Stimulated activated CD8-positive, alpha-beta memory T cell treated with anti-CD3 and anti-CD28 coated beads, Interleukin-7, amount 100 ng/mL, for 4 hours (primary cell): ENCODE data around the gene OGFOD3.
"Not testable (repeated sequence)": the region's sequence is repeated elsewhere in the genome, so short reads cannot be mapped to it uniquely, and the experiment has no call there.

Experiments
- DNase-seq, 2 donors: peaks; one replicate each; pipeline ENCODE4 v3.0.0-alpha.2; 2020; ENCODE audit warnings: low read depth in 2 of 2

The OGFOD3 gene

DNA sequence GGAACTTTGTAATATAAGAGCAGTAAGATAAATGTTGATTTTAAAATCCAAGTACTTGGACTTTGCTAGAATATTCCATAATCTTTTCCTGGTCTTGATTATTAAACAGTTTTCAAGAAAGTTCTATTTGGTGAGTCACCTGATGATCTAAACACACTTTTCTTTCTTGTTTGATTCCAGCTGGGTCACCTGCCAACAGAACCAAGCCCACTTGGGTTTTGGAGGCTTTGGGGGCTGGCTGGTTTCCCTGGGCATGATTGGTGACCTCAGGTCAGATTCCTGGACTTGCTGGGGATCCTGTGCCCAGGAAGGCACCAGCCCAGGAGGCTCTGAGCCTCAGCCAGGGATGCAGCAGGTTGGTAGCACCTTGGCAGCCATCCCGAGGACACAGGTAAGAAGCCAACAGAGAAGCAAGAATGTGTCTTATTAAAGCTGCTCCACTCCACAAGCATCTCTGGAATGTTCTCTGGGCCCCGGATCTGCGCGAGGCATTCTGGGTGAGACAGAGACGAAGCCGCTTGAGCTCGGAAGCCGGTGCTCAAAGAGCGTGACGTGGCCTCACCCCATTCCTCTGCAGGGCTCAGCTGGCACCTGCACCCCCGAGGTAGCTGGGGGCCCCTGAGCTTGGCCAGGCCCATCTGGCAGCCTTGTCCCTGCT is 62.5 kb downstream of the OGFOD3 start:
- no peak for DNase-seq

DNA sequence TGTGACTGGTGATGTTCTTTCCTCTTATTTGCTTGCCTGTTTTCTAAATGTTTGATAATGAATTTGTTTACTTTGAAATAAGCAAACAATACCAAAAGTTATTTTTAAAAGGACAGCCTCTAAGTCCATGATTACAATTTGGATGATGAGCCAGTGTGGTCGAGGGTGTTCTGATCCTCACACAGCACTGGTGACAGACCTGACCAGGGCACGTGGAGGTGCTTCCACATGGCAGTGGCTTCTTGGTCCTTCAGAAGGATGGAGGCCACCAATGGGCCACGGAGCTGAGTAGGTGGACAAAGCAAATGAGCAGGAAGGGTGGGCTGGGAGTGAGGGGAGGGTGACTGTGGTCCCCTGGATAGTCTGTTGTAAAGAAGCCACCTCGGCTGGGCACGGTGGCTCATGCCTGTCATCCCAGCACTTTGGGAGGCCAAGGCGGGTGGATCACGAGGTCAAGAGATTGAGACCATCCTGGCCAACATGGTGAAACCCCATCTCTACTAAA is 63.5 kb downstream of the OGFOD3 start:
- DNase-seq: no peak

DNA sequence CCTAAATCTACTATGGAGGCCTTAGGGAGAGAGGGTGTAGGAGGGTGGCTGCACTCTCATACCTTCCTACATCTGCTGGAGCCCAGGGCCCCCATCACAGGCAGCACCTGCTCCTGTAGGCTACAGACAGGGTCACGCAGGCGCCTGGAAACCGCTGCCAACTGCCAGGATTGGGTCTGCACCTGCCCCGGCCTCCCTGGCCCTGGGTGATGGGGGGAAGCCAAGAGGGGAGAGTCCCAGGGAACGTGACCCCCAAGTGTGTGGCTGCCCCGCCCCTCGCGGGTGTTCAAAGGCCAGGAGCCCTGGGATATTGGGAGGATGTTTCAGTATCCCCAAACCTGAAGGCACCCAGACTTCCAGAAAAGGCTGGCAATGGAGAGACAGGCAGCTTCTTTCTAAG is 64.9 kb downstream of the OGFOD3 start:
- no peak for DNase-seq

DNA sequence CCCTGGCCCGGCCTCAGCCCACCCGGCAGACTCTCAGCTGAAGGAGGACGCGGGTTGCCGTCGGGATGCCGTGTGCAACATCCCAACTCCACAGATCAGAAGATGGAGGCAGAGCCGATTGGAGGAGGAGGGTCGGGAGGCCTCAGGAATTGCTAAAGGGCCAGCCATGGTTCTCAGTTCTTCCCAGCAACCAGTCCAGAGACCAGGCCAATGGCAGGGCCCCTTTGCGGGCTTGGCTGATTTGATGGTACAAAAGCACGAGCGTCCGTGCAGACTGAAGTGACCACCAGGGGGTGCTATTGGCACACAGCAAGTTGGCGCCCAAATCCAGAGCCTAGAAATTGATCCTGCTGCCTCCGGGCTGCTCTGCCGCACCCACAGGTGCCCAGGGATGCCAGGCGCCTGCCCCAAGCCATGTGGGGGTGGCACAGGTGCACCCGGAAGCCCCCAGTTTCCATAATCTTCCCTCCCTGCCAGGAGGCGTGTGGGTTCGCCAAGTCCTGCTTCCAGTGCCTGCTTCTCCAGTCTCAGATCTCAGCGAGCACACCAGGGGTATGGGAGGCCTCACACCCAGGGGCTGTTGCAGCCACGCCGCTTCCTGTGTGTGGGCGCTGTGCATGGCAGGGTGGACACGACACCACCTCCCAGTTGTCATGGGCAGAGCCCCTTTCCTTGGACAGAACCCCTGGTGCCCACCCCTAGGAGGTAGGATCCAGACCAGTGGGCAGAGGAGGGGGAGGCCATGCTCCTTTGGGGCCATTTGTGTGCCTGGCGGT is 66.5 kb downstream of the OGFOD3 start:
- DNase-seq: peak; percentile 60 to 65

DNA sequence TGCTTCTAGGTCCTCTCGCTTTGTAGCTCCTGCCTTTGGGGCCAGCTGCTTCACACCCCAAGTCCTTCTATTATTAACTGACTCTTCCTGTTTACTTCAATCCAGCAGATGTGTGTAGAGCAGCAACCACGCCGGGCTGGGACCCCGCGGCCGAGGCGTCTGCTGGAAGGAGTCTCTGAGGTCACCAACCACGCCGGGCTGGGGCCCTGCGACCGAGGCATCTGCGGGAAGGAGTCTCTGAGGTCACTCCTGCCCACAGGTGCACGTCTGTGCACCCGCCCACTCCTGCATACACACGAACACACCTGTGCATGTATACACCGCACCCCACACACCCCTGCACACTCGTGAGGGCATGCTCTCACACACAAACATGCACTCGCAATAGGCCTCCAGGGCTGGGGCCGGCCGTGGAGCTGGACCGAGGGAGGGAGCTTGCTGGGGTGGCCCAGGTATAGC is 67.1 kb downstream of the OGFOD3 start:
- DNase-seq: no peak

DNA sequence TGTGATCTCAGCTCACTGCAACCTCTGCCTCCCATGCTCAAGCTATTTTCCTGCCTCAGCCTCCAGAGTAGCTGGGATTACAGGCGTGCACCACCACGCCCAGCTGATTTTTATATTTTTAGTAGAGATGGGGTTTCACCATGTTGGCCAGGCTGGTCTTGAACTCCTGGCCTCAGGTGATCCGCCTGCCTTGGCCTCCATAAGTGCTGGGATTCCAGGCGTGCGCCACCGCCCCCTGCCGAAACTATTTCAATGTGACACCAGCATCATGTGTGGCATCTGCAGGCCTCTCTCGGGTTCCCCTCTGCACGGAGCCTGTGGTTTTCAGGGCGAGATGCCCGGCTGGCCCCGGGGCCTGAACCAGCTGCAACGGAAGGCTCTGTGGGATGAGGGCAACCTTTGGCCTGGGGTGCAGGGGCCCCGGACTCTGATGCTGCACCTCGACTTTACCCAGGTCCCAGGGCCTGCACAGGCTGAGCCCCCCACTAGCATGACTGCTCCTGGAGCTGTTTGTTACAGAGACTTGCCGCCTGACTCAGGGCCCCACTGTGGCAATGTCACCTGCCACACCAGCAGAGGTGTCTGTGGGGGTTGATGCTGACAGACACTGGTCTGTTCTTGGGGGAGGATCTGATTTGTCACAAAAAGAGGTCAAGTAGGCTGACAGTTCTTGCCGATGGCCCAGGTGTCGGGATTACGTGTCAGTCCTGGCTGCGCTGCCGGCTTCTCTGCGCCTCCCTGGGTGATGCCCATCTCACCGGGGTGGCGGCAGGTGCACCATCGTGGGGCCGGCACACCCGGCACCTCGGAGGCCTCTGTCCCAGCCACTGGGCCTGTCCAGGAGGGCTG is 68.0 kb downstream of the OGFOD3 start:
- DNase-seq: no peak

DNA sequence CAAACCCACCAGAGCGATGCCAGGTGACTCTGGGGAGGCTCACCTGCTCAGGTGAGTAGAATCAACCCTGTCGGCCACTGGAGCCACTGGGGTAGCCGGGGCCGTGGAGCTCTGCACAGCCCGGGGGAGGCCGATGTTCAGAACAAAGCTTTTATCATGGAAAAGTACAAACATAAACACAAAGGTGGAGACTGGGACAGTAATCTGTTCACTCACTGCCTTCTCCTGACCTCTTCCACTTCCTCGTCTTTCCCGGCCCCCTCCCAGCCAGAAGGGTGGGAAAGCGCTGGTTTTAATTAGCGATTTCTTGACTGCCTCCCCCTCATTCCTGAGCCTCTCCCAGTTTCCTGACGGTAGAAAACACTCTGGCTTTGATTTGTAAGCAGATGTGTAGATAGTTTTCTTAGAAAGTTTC is 69.1 kb downstream of the OGFOD3 start:
- DNase-seq: no peak

DNA sequence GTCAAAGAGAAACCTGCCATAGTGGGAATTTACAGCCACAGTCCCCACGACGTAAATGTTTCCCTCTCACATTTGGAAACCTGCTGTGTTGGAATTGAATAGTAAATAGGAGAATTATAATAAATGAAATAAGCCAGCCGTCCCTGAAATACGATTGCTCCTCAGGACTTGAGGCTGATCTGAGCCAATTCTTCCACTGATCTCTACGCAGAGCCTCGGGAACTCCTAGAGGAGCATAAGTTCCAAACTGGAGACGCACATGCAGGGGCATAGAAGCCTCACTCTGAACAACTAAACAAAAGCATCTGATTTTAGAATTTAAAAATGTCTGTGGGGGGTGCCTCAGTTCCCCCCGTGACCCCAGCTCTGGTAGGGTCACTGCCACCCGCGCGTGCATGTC is 69.5 kb downstream of the OGFOD3 start:
- no peak for DNase-seq

DNA sequence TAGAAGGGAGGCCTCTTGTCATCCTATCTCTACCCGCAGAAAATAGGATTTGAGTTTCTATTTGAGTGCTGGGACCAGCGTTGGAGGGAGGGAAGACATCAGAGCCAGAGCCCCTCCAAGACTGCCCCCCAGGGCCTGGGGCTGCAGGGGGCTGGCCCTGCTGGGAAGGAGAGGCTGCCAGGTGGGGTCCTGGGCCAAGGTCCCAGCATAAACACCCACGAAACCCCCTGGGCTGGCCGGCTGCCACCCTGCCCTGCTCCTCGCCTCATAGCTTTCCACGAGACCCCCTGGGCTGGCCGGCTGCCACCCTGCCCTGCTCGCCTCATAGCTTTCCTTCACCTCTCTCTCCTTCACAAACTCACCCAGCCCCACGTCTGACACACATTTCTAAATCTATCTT is 70.0 kb downstream of the OGFOD3 start:
- no peak for DNase-seq

DNA sequence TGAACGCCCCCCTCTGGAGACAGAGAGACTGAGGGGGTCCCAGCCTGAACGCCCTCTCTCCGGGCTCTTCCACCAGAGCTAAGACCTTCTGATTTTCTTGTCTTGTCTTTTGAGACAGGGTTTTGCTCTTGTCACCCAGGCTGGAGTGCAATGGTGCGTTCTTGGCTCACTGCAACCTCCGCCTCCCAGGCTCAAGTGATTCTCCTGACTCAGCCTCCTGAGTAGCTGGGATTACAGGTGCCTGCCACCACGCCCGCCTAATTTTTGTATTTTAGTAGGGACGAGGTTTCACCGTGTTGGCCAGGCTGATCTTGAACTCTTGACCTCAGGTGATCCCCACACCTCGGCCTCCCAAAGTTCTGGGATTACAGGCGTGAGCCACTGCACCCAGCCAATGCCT is 70.4 kb downstream of the OGFOD3 start:
- DNase-seq: not testable (repeated sequence)

DNA sequence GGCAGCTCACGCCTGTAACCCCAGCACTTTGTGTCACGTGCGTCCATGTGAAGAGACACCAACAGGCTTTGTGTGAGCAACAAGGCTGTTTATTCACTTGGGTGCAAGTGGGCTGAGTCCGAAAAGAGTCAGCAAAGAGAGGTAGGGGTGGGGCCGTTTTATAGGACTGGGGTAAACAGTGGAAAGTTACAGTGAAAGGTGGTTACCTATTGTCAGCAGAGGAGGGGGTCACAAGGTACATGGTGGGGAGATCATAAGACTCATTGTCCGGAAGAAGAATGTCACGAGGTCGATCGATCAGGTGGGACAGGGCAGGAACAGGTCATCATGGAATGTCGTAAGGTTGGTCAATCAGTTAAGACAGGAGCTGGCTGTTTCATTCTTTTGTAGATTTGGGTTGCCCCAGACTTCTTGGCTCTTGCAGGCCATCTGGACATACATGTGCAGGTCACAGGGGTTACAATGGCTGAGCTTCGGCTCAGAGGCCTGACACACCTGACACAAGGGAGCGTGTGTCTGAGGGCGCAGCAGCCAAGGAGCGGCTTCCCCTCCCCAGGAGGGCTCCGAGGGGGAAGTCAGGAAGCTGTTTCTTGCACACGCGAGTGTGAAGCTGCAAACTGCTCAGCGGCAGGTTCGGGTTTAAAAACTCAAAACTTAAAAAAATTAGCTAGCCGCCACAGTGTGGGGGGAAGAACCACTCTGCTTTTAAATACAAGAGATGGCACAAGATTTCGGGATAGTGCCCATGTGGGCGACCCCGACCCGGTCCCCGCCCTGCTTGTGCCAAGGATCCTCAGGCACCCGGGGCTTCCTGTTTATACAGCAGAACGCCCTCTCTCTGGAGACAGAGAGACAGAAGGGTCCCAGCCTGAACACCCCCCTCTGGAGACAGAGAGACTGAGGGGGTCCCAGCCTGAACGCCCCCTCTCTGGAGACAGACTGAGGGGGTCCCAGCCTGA is 71.8 kb downstream of the OGFOD3 start:
- no peak for DNase-seq

DNA sequence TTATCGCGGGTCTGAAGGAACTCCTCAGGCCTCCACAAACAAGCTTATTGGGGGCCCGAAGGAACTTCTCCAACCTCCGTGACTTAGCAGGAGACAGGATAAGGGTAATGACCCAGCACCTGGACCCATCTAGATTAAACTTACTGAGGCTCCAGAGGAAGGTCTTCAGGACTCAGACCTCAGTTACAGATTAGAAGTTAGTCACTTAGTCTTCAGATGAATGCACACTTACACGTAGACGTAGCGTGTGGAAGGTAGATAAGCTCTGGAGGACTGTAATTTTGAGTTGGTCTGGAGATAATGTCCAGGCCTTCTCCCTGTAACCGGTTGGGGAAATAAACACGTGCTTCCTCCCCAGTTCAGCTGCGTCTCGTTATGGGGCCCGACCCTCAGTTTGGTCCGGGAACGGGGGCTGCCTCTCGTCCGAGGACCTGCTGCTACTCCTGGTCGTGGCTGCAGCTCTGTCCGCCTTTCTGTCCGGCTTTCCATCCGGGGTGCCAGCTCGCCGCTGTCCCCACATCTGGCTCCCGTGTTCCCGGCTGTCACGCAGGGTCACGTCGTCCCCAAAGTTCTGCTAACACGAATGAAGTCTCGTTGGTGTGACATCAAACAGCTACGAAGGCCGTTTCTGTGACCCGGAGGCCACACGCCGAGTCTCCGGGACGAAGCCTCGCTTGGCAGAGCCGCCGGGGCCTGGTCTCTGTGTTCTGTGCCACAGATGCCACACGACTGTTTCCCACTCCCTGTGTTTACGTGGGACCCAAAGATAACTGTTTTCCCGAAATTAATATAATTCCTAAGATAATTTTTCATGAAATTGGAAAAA is 73.0 kb downstream of the OGFOD3 start:
- no peak for DNase-seq

DNA sequence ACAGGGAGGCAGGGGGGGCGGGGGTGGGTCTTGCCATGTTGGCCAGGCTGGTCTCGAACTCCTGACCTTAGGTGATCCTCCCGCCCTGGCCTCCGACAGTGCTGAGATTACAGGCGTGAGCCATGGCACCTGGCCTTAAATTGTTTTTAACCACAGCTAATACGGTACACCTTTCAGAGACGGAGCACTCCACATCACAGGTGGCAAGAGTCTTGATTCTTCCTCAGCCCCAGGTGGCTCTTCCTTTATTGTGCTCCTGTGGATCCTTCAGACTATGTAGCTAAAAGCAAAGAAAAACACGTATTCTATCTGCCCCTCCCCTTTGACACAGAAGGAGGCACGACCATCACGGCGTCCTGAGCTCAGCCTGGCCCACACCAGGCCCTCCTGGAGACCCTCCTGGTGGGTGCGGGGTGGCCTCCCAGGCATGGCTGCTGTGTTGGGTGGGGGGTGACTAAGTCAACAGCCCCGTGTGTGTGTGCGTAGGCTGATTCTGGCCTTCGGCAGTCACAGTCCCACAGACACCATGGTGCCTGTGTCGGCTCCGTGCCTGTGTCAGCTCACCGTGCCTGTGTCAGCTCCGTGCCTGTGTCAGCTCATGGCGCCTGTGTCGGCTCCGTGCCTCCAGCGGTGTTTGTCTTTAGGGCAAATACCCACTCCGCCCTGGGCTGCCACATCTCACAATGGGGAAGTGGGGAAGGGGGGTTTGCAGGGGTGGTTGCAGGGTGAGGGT is 74.0 kb downstream of the OGFOD3 start:
- DNase-seq: no peak

DNA sequence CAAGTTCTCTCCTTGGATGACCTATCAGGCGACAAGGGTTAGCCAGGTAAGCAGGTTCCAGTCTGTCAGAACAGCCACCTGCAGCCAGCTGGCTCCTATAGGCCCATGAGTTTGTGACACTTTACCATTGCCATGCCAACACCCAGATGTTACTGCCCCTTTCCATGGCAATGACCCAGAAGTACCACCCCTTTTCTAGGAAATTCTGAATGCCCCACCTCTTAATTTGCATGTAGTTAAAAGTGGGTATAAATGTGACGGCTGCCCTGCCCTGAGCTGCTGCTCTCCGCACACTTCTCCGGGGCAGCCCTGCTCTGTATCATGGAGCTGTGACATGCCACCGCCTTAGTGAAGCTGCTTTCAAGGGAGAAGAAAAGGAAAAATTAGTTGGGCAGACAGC is 74.8 kb downstream of the OGFOD3 start:
- no peak for DNase-seq

DNA sequence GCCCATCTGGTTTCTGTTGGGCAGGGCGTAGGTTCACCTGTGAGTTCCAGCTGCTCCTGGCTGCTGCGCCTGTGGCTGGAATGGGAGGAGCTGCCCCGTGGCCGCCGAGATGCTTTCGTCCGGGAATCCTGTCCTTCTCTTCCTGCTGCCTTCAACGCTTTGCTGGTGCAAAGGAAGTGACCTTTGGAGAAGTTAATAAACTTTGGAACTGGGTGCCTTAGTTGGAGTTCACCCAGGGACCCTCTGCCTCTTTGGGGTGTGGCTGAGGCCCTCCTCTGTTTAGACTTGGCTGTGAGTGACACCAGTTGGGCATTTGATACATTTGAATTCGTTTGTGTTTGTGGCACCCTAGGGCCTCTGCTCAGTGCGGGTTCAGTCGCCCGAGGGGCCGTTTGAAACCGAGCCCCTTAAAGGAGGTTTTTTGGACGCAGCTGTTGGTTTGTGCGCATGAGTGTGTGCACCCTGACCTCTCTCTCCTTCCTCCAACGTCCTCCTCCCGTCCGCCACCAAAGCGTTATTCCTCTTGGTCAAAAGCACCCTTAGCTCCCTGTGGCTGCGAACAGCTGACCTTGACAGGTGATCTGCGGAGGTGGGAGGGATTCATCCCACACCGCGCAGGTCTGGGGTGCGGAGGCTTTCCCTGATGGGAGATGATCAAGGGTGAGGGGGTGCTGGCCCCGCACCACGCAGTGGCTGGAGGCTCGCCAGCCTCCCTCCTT is 75.9 kb downstream of the OGFOD3 start:
- no peak for DNase-seq

DNA sequence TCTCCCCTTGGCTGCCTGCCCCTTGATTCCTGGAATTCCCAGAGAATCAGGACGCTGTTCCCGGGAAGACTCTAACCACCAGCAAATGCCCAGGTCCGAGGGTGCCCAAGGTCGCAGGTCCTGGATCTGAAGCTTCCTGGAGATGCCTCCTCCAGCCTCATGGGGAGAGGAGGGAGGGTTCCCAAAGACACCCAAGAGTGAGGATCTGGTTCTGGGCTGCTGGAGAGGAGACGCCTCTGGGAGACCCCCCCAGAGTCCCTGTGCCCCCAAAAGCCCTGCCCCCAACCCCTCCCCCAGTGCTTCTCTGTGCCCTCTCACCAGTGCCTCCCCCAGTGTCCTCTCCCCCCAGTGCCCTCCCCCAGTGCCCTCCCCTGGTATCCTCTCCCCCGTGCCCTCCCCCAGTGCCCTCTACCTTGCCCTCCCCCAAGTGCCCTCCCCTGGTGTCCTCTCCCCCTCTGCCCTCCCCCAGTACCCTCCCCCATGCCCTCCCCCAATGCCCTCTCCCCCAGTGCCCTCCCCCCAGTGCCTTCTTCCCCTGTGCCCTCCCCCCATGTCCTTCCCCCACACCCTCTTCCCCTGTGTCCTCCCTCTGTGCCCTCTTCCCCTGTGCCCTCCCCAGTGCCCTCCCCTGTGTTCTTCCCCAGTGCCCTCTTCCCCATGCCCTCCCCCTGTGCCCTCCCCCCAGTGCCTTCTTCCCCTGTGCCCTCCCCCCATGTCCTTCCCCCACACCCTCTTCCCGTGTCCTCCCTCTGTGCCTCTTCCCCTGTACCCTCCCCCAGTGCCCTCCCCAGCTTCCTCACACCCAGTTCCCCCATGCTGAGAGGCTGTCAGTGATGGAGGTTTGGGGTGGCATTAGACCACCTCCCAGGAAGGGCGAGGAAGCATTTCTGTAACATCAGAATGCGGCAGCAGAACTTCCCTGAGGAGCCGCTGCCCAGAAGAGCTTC is 78.5 kb downstream of the OGFOD3 start:
- DNase-seq: no peak
